HFF-Myc (cell line): Measurements from ENCODE around the gene DDX56.

Source experiments
- DNase-seq: peaks from one replicate; pipeline ENCODE4 v3.0.0-alpha.2; 2011; ENCODE audit warnings: low read depth; ENCODE audit errors: extremely low read depth
- H3K4me3 ChIP-seq: replicated peaks from 2 replicates; pipeline ENCODE4 v1.5.1; 2011; ENCODE audit warnings: low read depth, mild to moderate bottlenecking, control low read depth, low read length
- CTCF ChIP-seq: IDR thresholded peaks from 2 replicates; pipeline ENCODE4 v1.5.1; 2012; ENCODE audit warnings: mild to moderate bottlenecking, low read depth, low read length, control low read depth; ENCODE audit errors: missing control alignments

The DDX56 gene

GRCh38 chr7:44617225-44617890 is 43.6 kb upstream of the DDX56 start:
- DNase-seq = no peak
- TF ChIP-seq CTCF = no peak

GRCh38 chr7:44616545-44616944 is 42.8 kb upstream of the DDX56 start:
- H3K4me3 ChIP-seq = no peak overlapping the region
- TF ChIP-seq CTCF = no peak
- DNase-seq = no peak

More at GRCh38 chr7:44617225-44617890, 43.6 kb upstream of the DDX56 start:
- no peak overlapping the region for H3K4me3 ChIP-seq

GRCh38 chr7:44615793-44616192 is 42.1 kb upstream of the DDX56 start:
- no peak for DNase-seq
- TF ChIP-seq CTCF = no peak
- H3K4me3 ChIP-seq = no peak overlapping the region

GRCh38 chr7:44615149-44615611 is 41.5 kb upstream of the DDX56 start:
- DNase-seq = no peak
- TF ChIP-seq CTCF = no peak
- H3K4me3 ChIP-seq = no peak overlapping the region

GRCh38 chr7:44609829-44610228 is 36.1 kb upstream of the DDX56 start:
- DNase-seq = no peak
- no peak overlapping the region for H3K4me3 ChIP-seq
- no peak for TF ChIP-seq CTCF

- no peak for TF ChIP-seq CTCF
- no peak overlapping the region for H3K4me3 ChIP-seq
- DNase-seq = no peak
Observed at GRCh38 chr7:44608916-44609648, 35.4 kb upstream of the DDX56 start.
